Choroid plexus epithelial cell (primary cell): ENCODE results near the gene FBLN2.

Source experiments
- DNase-seq: peaks from one replicate; pipeline ENCODE4 v3.0.0-alpha.2; 2010; ENCODE audit warnings: low read depth
- H3K4me3 ChIP-seq: 2 replicates; pipeline ENCODE4 v1.5.1; 2011; ENCODE audit warnings: low read depth, mild to moderate bottlenecking, control low read depth, low read length, moderate library complexity
- TF ChIP-seq, protein P1 (sequence below): conservative IDR thresholded peaks from 2 replicates; pipeline ENCODE4 v1.5.1; 2011; ENCODE audit warnings: low read depth, mild to moderate bottlenecking, control low read depth, inconsistent platforms, low read length, moderate library complexity

The FBLN2 gene

DNA sequence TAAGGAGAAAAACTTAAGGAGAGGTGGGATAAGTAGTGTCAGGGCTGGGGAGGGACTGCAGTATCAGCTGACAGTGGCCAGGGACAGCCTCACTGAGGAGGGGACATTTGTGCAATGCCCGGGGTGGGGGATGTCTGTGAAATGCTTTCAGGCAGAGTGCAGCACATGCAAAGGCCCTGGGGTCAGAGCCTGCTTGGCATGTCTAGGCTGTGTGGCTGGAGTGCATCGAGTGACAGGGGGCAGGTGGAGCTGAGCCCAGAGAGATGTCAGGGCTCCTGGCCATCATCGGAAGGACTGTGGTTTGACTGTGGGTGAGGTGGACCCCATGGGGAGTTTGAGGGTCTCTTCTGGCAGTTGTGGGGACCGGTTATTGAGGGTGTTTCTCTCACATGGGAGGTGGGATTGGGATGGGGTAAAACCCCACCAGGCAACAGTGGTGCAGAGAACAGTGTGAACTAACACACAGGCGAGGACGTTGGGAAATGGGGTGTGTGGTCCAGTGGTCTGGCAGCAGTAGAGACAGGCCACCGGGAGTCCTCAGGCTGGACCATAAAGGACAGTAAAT, 61.2 kb downstream of the FBLN2 start:
- TF ChIP-seq, protein P1, sequence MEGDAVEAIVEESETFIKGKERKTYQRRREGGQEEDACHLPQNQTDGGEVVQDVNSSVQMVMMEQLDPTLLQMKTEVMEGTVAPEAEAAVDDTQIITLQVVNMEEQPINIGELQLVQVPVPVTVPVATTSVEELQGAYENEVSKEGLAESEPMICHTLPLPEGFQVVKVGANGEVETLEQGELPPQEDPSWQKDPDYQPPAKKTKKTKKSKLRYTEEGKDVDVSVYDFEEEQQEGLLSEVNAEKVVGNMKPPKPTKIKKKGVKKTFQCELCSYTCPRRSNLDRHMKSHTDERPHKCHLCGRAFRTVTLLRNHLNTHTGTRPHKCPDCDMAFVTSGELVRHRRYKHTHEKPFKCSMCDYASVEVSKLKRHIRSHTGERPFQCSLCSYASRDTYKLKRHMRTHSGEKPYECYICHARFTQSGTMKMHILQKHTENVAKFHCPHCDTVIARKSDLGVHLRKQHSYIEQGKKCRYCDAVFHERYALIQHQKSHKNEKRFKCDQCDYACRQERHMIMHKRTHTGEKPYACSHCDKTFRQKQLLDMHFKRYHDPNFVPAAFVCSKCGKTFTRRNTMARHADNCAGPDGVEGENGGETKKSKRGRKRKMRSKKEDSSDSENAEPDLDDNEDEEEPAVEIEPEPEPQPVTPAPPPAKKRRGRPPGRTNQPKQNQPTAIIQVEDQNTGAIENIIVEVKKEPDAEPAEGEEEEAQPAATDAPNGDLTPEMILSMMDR, result no peak
- DNase-seq, result no peak
- no peak overlapping the region for H3K4me3 ChIP-seq

DNA sequence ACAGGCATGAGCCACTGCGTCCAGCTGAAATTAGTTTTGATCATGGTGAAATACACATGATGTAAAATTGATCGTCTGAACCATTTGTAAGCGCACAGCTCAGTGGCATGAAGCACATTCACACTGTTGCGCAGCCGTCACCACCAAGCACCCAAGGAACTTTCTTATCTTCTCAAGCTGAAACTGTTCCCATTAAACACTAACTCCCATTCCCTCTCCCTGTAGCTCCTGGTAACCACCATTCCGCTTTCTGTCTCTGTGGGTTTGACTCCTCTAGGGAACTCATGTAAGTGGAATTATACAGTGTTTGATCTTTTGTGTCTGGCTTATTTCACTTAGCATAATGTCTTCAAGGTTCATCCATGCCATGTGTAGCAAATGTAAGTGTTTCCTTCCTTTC, 62.3 kb downstream of the FBLN2 start:
- DNase-seq, result no peak
- TF ChIP-seq, protein P1, result no peak
- H3K4me3 ChIP-seq, result no peak overlapping the region

DNA sequence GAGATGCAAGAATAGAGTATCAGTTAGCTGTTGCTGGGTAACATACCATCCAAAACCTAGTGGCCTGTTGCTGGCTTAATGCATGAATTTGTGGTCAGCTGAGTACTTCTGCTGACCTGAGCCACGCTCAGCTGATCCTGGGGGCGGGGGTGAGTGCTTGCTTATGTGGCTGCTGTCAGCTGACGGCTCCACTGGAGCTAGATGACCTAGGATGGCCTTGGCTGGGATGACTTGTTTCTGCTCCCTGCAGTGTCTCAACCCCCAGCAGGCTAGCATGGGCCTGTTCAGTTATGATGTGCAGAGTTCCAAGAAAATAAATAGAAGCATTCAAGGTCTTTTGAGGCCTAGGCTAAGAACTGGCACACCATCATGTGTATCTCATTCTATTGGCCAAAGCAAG, 63.9 kb downstream of the FBLN2 start:
- TF ChIP-seq, protein P1, result no peak
- H3K4me3 ChIP-seq, result no peak overlapping the region
- peak; percentile 92 for DNase-seq

DNA sequence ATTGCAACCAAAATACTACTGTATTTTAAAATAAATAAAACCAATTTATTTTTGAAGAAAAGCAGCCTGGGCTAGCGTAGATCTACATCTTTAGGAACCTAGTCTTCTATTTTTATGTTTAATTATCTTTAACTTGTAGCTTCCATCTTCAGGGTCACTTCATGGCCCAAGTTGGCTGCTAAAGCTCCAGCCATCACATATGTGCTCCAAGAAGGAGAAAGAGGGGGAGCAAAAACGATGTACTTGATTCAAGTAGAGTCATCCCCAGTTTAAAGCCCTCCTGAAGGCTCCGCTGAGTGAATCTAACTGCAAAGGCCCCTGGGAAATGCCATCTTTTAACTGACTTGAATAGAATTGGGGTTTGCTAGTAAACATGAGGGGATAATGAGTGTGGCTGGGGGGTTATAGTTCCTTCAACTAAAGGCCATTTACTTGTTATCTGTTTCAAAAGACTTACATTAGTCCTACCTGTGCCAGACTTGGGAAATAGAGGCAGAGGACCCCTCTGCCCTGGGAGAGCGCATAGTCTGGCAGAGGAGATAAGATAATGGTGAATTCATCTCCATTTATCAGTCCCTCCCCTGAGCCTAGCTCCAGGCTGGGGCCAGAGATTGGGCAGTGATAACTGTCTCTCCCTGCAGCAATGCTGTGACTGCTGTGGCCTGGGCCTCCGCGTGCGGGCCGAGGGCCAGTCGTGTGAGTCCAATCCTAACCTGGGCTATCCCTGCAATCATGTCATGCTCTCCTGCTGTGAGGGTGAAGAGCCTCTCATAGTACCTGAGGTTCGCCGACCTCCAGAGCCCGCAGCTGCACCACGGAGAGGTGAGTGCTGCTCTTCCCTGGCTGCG, 64.6 kb downstream of the FBLN2 start:
- DNase-seq, result no peak
- no peak overlapping the region for H3K4me3 ChIP-seq
- TF ChIP-seq, protein P1, result no peak

DNA sequence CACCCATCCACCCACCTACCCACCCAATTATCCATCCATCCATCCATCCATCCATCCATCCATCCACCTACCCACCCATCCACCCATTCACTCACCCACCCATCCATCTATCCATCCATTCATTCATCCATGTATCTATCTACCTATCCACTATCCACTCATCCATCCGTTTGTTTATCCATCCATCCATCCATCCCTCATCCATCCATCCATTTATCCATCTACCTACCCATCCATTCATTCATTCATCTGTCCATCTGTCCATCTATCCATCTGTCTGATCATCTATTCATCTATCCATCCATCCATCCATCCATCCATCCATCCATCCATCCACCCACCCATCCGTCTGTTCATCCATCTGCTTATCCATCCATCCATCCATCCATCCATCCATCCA, 65.7 kb downstream of the FBLN2 start:
- DNase-seq, result no peak
- TF ChIP-seq, protein P1, result no peak
- H3K4me3 ChIP-seq, result no peak overlapping the region

DNA sequence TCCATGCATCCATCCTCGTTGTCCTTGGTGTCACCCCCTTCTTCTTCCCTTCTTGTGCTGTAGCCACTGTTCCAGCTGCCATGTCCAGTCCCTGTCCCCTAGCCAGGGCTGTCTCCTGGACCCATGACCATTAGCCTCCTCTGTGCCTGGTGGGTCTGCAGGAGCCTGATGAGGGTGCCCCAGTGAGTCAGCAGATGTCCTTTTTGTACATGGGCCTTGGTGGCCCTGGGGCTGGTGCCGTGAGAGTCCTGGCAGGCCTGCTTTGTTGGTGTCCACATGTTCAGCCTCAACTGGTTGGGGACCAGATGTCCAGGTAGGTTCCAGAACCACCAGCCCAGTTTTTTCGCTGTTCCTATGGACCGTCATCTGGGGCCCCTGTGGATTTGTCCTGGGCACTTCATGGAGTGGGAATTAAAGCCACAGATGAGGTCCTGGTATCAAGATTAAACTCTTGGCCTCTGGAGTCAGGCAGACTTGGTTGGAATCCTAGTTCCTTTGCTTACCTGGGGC, 66.1 kb downstream of the FBLN2 start:
- TF ChIP-seq, protein P1, result no peak
- DNase-seq, result no peak
- H3K4me3 ChIP-seq, result no peak overlapping the region
